ENCODE data around the gene EMP2. TPM values are rescaled to one million over a fixed set of nuclear protein-coding genes. Genes with fewer than 3 reads are reported as not detected.
A peak's percentile ranks its signal among the peaks of the same experiment; 100 is the strongest.

The EMP2 gene
- total RNA-seq, 2 experiments from 2014 or later, result not detected

DNA sequence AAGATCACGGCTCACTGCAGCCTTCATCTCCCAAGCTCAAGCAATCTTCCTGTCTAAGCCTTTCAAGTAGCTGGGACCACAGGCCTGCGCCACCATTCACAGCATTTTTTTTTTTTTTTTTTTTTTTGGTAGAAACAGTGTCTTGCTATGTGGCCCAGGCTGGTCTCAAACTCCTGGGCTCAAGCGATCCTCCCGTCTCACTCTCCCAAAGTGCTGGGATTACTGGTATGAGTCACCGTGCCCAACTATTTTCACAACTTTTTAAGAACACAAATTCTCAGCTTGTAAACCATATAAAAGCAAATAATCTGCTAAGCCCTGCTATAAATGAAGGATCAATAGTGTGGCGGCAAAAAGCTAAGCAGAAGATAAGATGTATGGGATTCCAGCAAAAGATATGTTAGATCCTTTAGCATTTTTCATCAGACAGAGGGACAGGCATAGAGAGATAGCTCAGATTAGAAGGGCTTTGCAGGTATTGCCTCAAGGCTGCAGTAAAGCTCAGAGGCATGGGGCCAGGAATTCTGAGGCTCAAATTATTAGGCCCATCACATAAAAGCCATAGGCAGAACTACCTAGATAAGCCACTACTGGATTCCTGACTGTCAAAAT lies 55.1 kb downstream of the EMP2 start:
- TF ChIP-seq, protein P1, sequence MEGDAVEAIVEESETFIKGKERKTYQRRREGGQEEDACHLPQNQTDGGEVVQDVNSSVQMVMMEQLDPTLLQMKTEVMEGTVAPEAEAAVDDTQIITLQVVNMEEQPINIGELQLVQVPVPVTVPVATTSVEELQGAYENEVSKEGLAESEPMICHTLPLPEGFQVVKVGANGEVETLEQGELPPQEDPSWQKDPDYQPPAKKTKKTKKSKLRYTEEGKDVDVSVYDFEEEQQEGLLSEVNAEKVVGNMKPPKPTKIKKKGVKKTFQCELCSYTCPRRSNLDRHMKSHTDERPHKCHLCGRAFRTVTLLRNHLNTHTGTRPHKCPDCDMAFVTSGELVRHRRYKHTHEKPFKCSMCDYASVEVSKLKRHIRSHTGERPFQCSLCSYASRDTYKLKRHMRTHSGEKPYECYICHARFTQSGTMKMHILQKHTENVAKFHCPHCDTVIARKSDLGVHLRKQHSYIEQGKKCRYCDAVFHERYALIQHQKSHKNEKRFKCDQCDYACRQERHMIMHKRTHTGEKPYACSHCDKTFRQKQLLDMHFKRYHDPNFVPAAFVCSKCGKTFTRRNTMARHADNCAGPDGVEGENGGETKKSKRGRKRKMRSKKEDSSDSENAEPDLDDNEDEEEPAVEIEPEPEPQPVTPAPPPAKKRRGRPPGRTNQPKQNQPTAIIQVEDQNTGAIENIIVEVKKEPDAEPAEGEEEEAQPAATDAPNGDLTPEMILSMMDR (IDR thresholded peaks at IDR 0.05), result no peak
- peaks cover 6% of the 10 kb centered on the region for H3K27me3 Mint-ChIP-seq
- H3K4me3 Mint-ChIP-seq, result no peak overlapping the region
- no peaks in the 10 kb centered on the region for H3K36me3 Mint-ChIP-seq (ENCODE audit: low read depth)
- no peak for DNase-seq
- ChIA-PET CTCF (interaction anchor here (0.9 to 1.1 kb wide), 4 partner anchors 11 to 393 kb away, joined by 3 to 11 read pairs (median 4); no protein-coding TSS in a partner anchor), POLR2A (no interaction called here)
- no peak for ATAC-seq
- H3K9me3 Mint-ChIP-seq, result no peaks in the 10 kb centered on the region
- peaks cover 2% of the 10 kb centered on the region for H3K4me1 Mint-ChIP-seq (ENCODE audit: low read depth)
- no peak overlapping the region for H3K27ac Mint-ChIP-seq
- intact Hi-C loops (cut with micrococcal nuclease), result no loop called here

DNA sequence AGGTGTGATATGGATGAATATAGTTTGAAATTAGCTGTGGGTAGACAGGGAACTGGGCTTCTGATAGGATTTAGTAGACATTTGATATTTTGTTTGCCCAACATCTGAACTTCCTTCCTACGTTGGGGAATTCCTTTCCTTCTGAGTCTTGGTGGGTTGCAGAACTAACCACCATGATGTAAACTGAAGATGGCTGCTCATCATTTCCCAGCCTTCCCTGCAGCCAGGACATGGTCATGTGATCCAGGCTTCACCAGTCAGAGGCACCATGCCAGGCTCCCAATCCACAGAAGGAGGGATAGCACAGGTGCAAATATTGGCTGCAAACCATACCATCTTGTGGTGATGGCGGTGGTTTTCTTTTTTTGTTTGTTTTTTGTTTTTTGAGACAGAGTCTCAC lies 57.4 kb downstream of the EMP2 start:
- Mint-ChIP-seq H3K4me3 (no peak overlapping the region), H3K4me1 (ENCODE audit: low read depth) (peaks cover 2% of the 10 kb centered on the region), H3K27ac (no peak overlapping the region), H3K27me3 (peaks cover 9% of the 10 kb centered on the region), H3K36me3 (ENCODE audit: low read depth) (no peaks in the 10 kb centered on the region), H3K9me3 (no peaks in the 10 kb centered on the region)
- ATAC-seq, result no peak
- POLR2A ChIA-PET, result no interaction called here
- CTCF ChIA-PET, result interaction anchor here (1.0 to 4.7 kb wide), 5 partner anchors 9 to 214 kb away, joined by 3 to 33 read pairs (median 6); no protein-coding TSS in a partner anchor
- intact Hi-C loops (cut with micrococcal nuclease), result no loop called here
- TF ChIP-seq, protein P1 (IDR thresholded peaks at IDR 0.05), result no peak
- no peak for DNase-seq

DNA sequence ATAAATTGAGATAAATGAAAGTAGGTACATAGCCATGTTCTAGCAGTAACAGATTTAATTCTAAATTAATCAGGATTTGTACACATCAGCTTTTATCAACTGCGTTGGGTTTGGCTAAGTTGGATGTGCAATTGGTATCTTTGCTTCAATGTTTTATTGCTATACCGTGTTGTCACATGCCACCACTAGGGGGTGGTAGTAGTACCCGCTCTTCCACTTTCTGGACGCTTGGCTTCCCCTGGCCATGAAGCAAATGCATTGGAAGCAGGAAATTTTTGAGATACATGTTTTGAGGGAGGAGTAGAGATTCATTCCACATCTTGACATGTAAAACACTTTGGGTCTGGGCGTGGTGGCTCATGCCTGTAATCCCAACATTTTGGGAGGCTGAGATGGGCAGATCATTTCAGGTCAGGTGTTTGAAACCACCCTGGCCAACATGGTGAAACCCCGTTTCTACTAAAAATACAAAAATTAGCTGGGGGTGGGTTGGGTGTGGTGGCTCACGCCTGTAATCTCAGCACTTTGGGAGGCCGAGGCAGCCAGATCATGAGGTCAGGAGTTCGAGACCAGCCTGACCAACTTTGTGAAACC lies 58.6 kb downstream of the EMP2 start:
- H3K36me3 Mint-ChIP-seq (ENCODE audit: low read depth), result no peaks in the 10 kb centered on the region
- no peak overlapping the region for H3K27ac Mint-ChIP-seq
- ChIA-PET CTCF (interaction anchor here (0.6 to 4.7 kb wide), 20 partner anchors 8 to 397 kb away, joined by 3 to 33 read pairs (median 3); partner anchors contain the start of gene NUBP1), POLR2A (no interaction called here)
- DNase-seq (peak; percentile 61), ATAC-seq (peak; percentile 65)
- peaks cover 9% of the 10 kb centered on the region for H3K27me3 Mint-ChIP-seq
- intact Hi-C loops (cut with micrococcal nuclease), result no loop called here
- H3K4me1 Mint-ChIP-seq (ENCODE audit: low read depth), result peaks cover 2% of the 10 kb centered on the region
- no peaks in the 10 kb centered on the region for H3K9me3 Mint-ChIP-seq
- TF ChIP-seq, protein P1 (IDR thresholded peaks at IDR 0.05), result peak; percentile 71
- no peak overlapping the region for H3K4me3 Mint-ChIP-seq

DNA sequence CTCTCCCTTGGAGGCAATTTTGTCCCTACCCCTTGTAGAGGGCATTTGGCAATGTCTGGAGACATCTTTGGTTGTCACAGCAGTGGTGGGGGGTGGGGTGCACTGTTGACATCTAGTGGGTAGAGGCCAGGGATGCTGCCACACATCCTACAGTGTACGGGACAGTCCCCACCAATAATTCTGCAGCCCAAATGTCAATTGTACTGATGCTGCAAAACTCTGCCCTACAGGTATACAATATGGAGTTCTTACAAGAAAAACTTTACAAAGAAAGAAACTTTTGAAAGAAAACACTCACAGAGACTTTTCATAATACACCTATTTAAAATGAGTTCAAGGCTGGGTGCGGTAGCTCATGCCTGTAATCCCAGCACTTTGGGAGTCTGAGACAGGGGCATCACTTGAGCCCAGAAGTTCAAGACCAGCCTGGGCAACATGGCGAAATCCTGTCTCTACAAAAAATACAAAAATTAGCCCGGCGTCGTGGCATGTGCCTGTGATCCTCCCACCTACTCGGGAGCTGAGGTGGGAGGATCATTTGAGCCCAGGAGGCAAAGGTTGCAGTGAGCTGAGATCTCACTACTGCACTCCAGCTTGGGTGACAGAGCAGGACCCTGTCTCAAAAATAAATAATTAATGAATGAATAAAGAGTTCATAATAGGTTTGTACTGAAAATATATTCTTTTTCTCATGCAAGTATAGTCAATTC lies 59.4 kb downstream of the EMP2 start:
- Mint-ChIP-seq H3K36me3 (ENCODE audit: low read depth) (no peaks in the 10 kb centered on the region), H3K4me3 (no peak overlapping the region), H3K27ac (no peak overlapping the region), H3K9me3 (no peaks in the 10 kb centered on the region), H3K27me3 (peaks cover 9% of the 10 kb centered on the region), H3K4me1 (ENCODE audit: low read depth) (peaks cover 2% of the 10 kb centered on the region)
- DNase-seq, result no peak
- POLR2A ChIA-PET, result no interaction called here
- CTCF ChIA-PET, result interaction anchor here (0.6 to 4.7 kb wide), 14 partner anchors 10 to 398 kb away, joined by 3 to 33 read pairs (median 3); partner anchors contain the start of gene NUBP1
- TF ChIP-seq, protein P1 (IDR thresholded peaks at IDR 0.05), result no peak
- intact Hi-C loops (cut with micrococcal nuclease), result no loop called here
- no peak for ATAC-seq
